HepG2 (cell line): ENCODE measurements around the gene ANKRD12. TPM values are rescaled to one million over a fixed set of nuclear protein-coding genes. Genes with fewer than 3 reads are reported as not detected.
A peak's percentile ranks its signal among the peaks of the same experiment; 100 is the strongest.

Experiments used
- ATAC-seq: fragments of 200-7000 bp; cut with Tn5 transposase; 3 replicates; pipeline ENCODE4 v1.9.1; 2020; ENCODE audit warnings: mild to moderate bottlenecking, moderate library complexity
- BruUV-seq: library from RNA; stranded (reverse); fragments of 400-500 nt; replicated peaks from 2 replicates; lab custom pipeline; 2021; lab: Mats Ljungman, UMichigan
- CTCF ChIA-PET: fragments of 300-600 bp; formaldehyde crosslinking; extraction: SDS; loops from one replicate; lab custom pipeline; 2021; ENCODE audit warnings: low total read pairs, inconsistent platforms, low intra/inter-chr PET ratio; lab: Yijun Ruan, JAX
- POLR2A ChIA-PET: fragments of 350-600 bp; sonication (Branson Sonifier 250); formaldehyde crosslinking; loops from one replicate; lab custom pipeline; 2020; ENCODE audit warnings: antibody characterized with exemption, inconsistent platforms; lab: Yijun Ruan, JAX
- DNase-seq: peaks from one replicate; pipeline ENCODE4 v3.0.0-alpha.2; 2015; ENCODE audit warnings: low spot score
- FAIRE-seq: peaks from 3 replicates; lab custom pipeline; 2011; peaks lifted over from hg19 to GRCh38; lab: Jason Lieb, UNC
- H2AFZ ChIP-seq: one replicate; pipeline ENCODE4 v1.6.1; 2011; ENCODE audit warnings: low read length, inconsistent platforms
- H3K27ac ChIP-seq: fragments of 300-600 bp; 3 replicates; pipeline ENCODE4 v1.8.0; 2011; ENCODE audit warnings: mixed run types, mild to moderate bottlenecking, mixed read lengths, low read length, inconsistent platforms; ENCODE audit not compliant: insufficient read depth; ENCODE audit errors: extremely low read length
- H3K27me3 ChIP-seq, 2 experiments: fragments of 200-600 bp in 1 of 2; 2 replicates in 1 of 2; 3 replicates in 1 of 2; pipeline versions ENCODE4 v1.6.0 to v1.8.0; 2011; ENCODE audit warnings: low read length in 2 of 2, mild to moderate bottlenecking in 2 of 2, moderate library complexity in 2 of 2, inconsistent platforms in 1 of 2; ENCODE audit not compliant: insufficient read depth in 2 of 2, control insufficient read depth in 1 of 2
- H3K36me3 ChIP-seq, 2 experiments: fragments of 200-600 bp in 1 of 2; replicated peaks in 1 of 2; 2 replicates in 1 of 2; 3 replicates in 1 of 2; pipeline versions ENCODE4 v1.5.1 to v1.8.0; 2011; ENCODE audit warnings: low read length in 2 of 2, inconsistent platforms in 1 of 2; ENCODE audit not compliant: insufficient read depth in 2 of 2, control insufficient read depth in 1 of 2
- H3K4me1 ChIP-seq: 2 replicates; pipeline ENCODE4 v1.5.1; 2012; ENCODE audit warnings: low read length, inconsistent platforms; ENCODE audit not compliant: insufficient read depth
- H3K4me2 ChIP-seq: 2 replicates; pipeline ENCODE4 v1.6.0; 2011; ENCODE audit warnings: low read depth, low read length, inconsistent platforms
- H3K4me3 ChIP-seq, 3 experiments: fragments of 200-600 bp in 1 of 3; sonication (generic), shearing (Covaris generic) in 1 of 3; replicated peaks in 1 of 3; 2 replicates each; pipeline ENCODE4 v1.5.1; 2011 to 2016; ENCODE audit warnings: low read length in 3 of 3, inconsistent platforms in 2 of 3, low read depth in 2 of 3, mild to moderate bottlenecking in 2 of 3, control low read depth in 1 of 3, mixed read lengths in 1 of 3; ENCODE audit not compliant: insufficient read depth in 1 of 3
- H3K79me2 ChIP-seq: one replicate; pipeline ENCODE4 v1.6.1; 2011; ENCODE audit warnings: low read length, inconsistent platforms; ENCODE audit not compliant: insufficient read depth
- H3K9ac ChIP-seq: 2 replicates; pipeline ENCODE4 v1.6.0; 2011; ENCODE audit warnings: mild to moderate bottlenecking, low read depth, low read length, inconsistent platforms; ENCODE audit not compliant: insufficient read depth
- H3K9me3 ChIP-seq: 2 replicates; pipeline ENCODE4 v1.5.1; 2012; ENCODE audit warnings: mild to moderate bottlenecking, low read length
- H4K20me1 ChIP-seq: 2 replicates; pipeline ENCODE4 v1.6.0; 2011; ENCODE audit warnings: inconsistent platforms, mild to moderate bottlenecking, low read length, moderate library complexity; ENCODE audit not compliant: insufficient read depth
- CAMTA2 ChIP-seq: sonication (generic); formaldehyde crosslinking; IDR thresholded peaks from 2 replicates; pipeline ENCODE4 v1.4.0; 2020; ENCODE audit warnings: mild to moderate bottlenecking, missing genetic modification reagents, borderline replicate concordance
- FOXA1 ChIP-seq, 2 experiments: fragments of 450-650 bp in 1 of 2; sonication (generic) in 1 of 2; formaldehyde crosslinking in 1 of 2; IDR thresholded peaks; 2 replicates each; pipeline versions ENCODE4 v1.4.0 to v1.6.1; 2016 to 2020; ENCODE audit warnings: missing genetic modification reagents in 1 of 2
- KLF9 ChIP-seq: IDR thresholded peaks from 2 replicates; pipeline ENCODE4 v1.6.1; 2016; ENCODE audit warnings: low read depth
- ZNF207 ChIP-seq: fragments of 450-650 bp; IDR thresholded peaks from 2 replicates; pipeline ENCODE4 v1.6.1; 2016; ENCODE audit warnings: antibody characterized with exemption, borderline replicate concordance
- WGBS: methylation state at CpG from one replicate; pipeline ENCODE4 v1.1.6; 2017; ENCODE audit warnings: low lambda C conversion rate; 5-methylcytosine and 5-hydroxymethylcytosine counted together
- in situ Hi-C: cut with HindIII; loops from 2 replicates; pipeline ENCODE4 v1.10.0; 2017; ENCODE audit warnings: low pct_unique_long_range_greater_than_20kb; ENCODE audit not compliant: extremely low pct_ligation_motif_present
- intact Hi-C: fragments of 100-400 bp; cut with micrococcal nuclease; formaldehyde crosslinking; loops from one replicate; pipeline ENCODE4 v1.10.0; 2022; ENCODE audit not compliant: unreplicated experiment
- polyA plus RNA-seq, 8 experiments: library from polyadenylated mRNA; depleted of rRNA in 3 of 8; stranded (reverse) in 7 of 8; unstranded in 1 of 8; fragments of >200 nt; fragmentation: Illumina TruSeq in 4 of 8; extraction: Trizol in 4 of 8; gene quantifications; 2 replicates each; pipeline versions ENCODE4 v1.2.1 to v1.2.3, GENCODE V29; 2011 to 2016; ENCODE audit warnings: low read depth in 4 of 8, missing spikeins in 1 of 8, mixed read lengths in 1 of 8; ENCODE audit not compliant: insufficient read depth in 1 of 8
- total RNA-seq, 5 experiments: library from RNA; depleted of rRNA; stranded (reverse); fragments of >200 nt; fragmentation: Illumina TruSeq; extraction: Trizol; gene quantifications; 2 replicates each; pipeline ENCODE4 v1.2.3, GENCODE V29; 2016; ENCODE audit warnings: low read depth in 1 of 5
- TF ChIP-seq, protein P1 (sequence below): sonication (generic); formaldehyde crosslinking; IDR thresholded peaks from 2 replicates; pipeline ENCODE4 v1.4.0; 2020; ENCODE audit warnings: missing genetic modification reagents
- TF ChIP-seq, protein P2 (sequence below): sonication (generic); formaldehyde crosslinking; IDR thresholded peaks from 2 replicates; pipeline ENCODE4 v1.4.0; 2020; ENCODE audit warnings: mild to moderate bottlenecking, missing genetic modification reagents
- TF ChIP-seq, protein P3 (sequence below): sonication (generic); formaldehyde crosslinking; IDR thresholded peaks from 2 replicates; pipeline ENCODE4 v1.4.0; 2020; ENCODE audit warnings: mild to moderate bottlenecking, missing genetic modification reagents
- TF ChIP-seq, protein P4 (sequence below): sonication (generic); formaldehyde crosslinking; IDR thresholded peaks from 2 replicates; pipeline ENCODE4 v1.8.0; 2022; ENCODE audit warnings: missing genetic modification reagents, mild to moderate bottlenecking, borderline replicate concordance

The ANKRD12 gene
- total and polyA plus RNA-seq, 2 of the 13 experiments (the other 11 are each of a cell fraction or from before 2014, with no cell fraction given), result 6.0 to 23.2 TPM

DNA sequence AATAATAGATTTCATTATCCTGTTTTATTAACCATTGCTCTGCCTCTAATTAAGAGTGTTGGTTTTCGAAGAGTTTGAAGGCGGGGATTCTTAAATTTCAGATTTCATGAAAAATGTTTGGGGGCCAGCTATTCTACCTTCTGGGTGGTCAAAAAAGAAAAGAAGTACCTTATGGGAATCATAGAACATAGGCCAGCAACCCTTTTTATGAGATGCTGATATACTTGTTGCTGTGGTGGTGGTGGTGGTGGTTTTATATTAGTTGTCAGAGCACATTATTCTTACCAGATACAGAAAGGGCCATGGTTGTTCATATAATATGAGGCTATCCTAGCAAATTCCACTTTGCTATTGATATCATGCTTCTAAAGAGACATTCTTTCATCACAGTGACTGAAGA, 4.4 kb downstream of the ANKRD12 start:
- no peak for DNase-seq
- no peak for FAIRE-seq
- POLR2A ChIA-PET, result no interaction called here
- peaks cover 85% of the 10 kb centered on the region for H3K79me2 ChIP-seq
- CTCF ChIA-PET, result no interaction called here
- H4K20me1 ChIP-seq, result peaks cover 24% of the 10 kb centered on the region
- H3K9me3 ChIP-seq, result no peaks in the 10 kb centered on the region
- H3K4me3 ChIP-seq, result no peak overlapping the region
- peaks cover 47% of the 10 kb centered on the region for H3K4me1 ChIP-seq
- no TSS peak for BruUV-seq
- peak overlapping the region; percentile 74; the same call in 1 of the 2 replicates for H3K4me2 ChIP-seq
- intact Hi-C loops, result no loop called here
- H3K9ac ChIP-seq, result 0 out of 2 replicates have a peak overlapping the region, but pooled peaks have one; percentile 17
- H3K27me3 ChIP-seq, result no peaks in the 10 kb centered on the region; a peak in 1 of 5 replicates
- no peak overlapping the region for H2AFZ ChIP-seq
- in situ Hi-C loops, result no loop called here
- 100% methylated on average over 2 of the region's 2 CpGs for WGBS
- H3K27ac ChIP-seq, result no peak overlapping the region
- no peak for ATAC-seq
- H3K36me3 ChIP-seq, result no peaks in the 10 kb centered on the region; a peak in 1 of 5 replicates
- TF ChIP-seq, protein P1, sequence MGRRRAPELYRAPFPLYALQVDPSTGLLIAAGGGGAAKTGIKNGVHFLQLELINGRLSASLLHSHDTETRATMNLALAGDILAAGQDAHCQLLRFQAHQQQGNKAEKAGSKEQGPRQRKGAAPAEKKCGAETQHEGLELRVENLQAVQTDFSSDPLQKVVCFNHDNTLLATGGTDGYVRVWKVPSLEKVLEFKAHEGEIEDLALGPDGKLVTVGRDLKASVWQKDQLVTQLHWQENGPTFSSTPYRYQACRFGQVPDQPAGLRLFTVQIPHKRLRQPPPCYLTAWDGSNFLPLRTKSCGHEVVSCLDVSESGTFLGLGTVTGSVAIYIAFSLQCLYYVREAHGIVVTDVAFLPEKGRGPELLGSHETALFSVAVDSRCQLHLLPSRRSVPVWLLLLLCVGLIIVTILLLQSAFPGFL (CRISPR knock-in tag), result no peak
- TF ChIP-seq, protein P2, sequence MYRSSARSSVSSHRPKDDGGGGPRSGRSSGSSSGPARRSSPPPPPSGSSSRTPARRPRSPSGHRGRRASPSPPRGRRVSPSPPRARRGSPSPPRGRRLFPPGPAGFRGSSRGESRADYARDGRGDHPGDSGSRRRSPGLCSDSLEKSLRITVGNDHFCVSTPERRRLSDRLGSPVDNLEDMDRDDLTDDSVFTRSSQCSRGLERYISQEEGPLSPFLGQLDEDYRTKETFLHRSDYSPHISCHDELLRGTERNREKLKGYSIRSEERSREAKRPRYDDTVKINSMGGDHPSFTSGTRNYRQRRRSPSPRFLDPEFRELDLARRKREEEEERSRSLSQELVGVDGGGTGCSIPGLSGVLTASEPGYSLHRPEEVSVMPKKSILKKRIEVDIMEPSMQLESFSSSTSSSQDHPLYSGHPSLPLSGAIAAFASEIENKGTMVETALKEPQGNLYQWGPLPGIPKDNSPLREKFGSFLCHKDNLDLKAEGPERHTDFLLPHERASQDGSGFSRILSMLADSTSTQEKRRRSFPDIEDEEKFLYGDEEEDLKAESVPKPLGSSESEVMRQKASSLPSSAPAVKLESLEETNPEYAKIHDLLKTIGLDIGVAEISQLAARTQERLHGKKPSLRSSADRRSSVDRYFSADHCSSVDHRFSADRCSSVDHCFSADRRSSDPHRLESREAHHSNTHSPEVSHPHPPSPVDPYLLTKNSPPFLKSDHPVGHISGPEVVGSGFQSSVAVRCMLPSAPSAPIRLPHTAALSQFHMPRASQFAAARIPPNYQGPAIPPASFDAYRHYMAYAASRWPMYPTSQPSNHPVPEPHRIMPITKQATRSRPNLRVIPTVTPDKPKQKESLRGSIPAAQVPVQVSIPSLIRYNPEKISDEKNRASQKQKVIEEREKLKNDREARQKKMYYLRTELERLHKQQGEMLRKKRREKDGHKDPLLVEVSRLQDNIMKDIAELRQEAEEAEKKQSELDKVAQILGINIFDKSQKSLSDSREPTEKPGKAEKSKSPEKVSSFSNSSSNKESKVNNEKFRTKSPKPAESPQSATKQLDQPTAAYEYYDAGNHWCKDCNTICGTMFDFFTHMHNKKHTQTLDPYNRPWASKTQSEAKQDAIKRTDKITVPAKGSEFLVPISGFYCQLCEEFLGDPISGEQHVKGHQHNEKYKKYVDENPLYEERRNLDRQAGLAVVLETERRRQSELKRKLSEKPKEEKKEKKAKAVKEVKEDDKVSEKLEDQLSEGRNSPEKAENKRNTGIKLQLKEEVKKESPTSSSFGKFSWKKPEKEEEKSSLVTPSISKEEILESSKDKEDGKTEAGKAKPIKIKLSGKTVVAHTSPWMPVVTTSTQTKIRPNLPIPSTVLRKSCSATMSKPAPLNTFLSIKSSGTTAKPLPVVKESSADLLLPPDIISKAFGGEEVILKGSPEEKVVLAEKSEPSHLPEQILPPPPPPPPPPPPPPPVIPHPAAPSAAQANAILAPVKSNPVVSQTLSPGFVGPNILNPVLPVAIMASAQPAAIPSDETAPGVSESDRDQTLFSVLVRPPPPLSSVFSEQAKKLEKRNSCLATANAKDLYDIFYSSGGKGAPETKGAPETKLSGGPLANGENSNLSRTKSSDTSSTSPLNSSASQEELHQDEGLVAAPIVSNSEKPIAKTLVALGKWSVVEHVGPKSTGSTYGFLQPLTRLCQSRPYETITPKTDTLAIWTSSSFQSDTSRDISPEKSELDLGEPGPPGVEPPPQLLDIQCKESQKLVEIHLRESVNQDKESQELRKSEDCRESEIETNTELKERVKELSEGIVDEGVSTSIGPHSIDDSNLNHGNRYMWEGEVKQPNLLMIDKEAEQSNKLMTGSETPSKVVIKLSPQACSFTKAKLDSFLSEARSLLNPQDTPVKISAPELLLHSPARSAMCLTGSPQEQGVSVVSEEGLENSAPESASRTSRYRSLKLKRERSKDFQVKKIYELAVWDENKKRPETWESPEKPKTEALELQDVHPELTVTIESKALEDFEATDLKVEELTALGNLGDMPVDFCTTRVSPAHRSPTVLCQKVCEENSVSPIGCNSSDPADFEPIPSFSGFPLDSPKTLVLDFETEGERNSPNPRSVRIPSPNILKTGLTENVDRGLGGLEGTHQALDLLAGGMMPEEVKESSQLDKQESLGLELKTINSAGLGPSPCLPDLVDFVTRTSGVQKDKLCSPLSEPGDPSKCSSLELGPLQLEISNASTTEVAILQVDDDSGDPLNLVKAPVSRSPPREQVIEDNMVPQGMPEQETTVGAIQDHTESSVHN (CRISPR knock-in tag), result no peak
- no peak for TF ChIP-seq ZNF207
- TF ChIP-seq KLF9 (CRISPR knock-in tag), result no peak
- no peak for TF ChIP-seq FOXA1 (IDR thresholded peaks at IDR 0.05)
- TF ChIP-seq FOXA1 (CRISPR knock-in tag; IDR thresholded peaks at IDR 0.05), result no peak
- TF ChIP-seq, protein P3, sequence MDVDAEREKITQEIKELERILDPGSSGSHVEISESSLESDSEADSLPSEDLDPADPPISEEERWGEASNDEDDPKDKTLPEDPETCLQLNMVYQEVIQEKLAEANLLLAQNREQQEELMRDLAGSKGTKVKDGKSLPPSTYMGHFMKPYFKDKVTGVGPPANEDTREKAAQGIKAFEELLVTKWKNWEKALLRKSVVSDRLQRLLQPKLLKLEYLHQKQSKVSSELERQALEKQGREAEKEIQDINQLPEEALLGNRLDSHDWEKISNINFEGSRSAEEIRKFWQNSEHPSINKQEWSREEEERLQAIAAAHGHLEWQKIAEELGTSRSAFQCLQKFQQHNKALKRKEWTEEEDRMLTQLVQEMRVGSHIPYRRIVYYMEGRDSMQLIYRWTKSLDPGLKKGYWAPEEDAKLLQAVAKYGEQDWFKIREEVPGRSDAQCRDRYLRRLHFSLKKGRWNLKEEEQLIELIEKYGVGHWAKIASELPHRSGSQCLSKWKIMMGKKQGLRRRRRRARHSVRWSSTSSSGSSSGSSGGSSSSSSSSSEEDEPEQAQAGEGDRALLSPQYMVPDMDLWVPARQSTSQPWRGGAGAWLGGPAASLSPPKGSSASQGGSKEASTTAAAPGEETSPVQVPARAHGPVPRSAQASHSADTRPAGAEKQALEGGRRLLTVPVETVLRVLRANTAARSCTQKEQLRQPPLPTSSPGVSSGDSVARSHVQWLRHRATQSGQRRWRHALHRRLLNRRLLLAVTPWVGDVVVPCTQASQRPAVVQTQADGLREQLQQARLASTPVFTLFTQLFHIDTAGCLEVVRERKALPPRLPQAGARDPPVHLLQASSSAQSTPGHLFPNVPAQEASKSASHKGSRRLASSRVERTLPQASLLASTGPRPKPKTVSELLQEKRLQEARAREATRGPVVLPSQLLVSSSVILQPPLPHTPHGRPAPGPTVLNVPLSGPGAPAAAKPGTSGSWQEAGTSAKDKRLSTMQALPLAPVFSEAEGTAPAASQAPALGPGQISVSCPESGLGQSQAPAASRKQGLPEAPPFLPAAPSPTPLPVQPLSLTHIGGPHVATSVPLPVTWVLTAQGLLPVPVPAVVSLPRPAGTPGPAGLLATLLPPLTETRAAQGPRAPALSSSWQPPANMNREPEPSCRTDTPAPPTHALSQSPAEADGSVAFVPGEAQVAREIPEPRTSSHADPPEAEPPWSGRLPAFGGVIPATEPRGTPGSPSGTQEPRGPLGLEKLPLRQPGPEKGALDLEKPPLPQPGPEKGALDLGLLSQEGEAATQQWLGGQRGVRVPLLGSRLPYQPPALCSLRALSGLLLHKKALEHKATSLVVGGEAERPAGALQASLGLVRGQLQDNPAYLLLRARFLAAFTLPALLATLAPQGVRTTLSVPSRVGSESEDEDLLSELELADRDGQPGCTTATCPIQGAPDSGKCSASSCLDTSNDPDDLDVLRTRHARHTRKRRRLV (CRISPR knock-in tag), result no peak
- TF ChIP-seq, protein P4, sequence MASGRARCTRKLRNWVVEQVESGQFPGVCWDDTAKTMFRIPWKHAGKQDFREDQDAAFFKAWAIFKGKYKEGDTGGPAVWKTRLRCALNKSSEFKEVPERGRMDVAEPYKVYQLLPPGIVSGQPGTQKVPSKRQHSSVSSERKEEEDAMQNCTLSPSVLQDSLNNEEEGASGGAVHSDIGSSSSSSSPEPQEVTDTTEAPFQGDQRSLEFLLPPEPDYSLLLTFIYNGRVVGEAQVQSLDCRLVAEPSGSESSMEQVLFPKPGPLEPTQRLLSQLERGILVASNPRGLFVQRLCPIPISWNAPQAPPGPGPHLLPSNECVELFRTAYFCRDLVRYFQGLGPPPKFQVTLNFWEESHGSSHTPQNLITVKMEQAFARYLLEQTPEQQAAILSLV (CRISPR knock-in tag), result no peak
- TF ChIP-seq CAMTA2 (CRISPR knock-in tag), result no peak
